K562 (cell line): Measurements from ENCODE around the gene NIPAL4. TPM values are rescaled to one million over a fixed set of nuclear protein-coding genes. Genes with fewer than 3 reads are reported as not detected.

Experiments used
- ATAC-seq: fragments of 200-7000 bp; cut with Tn5 transposase; 3 replicates; pipeline ENCODE4 v1.9.1; 2020; ENCODE audit warnings: moderate library complexity
- BruUV-seq: library from RNA; stranded (reverse); fragments of 400-500 nt; replicated peaks from 2 replicates; lab custom pipeline; 2021; lab: Mats Ljungman, UMichigan
- CTCF ChIA-PET: fragments of 300-600 bp; formaldehyde crosslinking; extraction: SDS; loops from one replicate; lab custom pipeline; 2021; ENCODE audit warnings: low intra/inter-chr PET ratio; lab: Yijun Ruan, JAX
- POLR2A ChIA-PET: fragments of 300-600, 350-650 bp; sonication (Branson Sonifier 250); formaldehyde crosslinking; extraction: SDS; loops from one replicate; lab custom pipeline; 2021; ENCODE audit warnings: antibody characterized with exemption, inconsistent platforms; lab: Yijun Ruan, JAX
- DNase-seq, 4 experiments: peaks; one replicate each; pipeline versions ENCODE4 v3.0.0 to v3.0.0-alpha.2; 2011 to 2018; ENCODE audit warnings: low spot score in 3 of 4, mixed read lengths in 3 of 4; ENCODE audit errors: extremely low read depth in 1 of 4
- FAIRE-seq: peaks from 2 replicates; lab custom pipeline; 2011; peaks lifted over from hg19 to GRCh38; lab: Jason Lieb, UNC
- H2AFZ ChIP-seq: 2 replicates; pipeline ENCODE4 v1.6.0; 2011; ENCODE audit warnings: low read depth, low read length, control low read depth, inconsistent platforms
- H3K27ac ChIP-seq: fragments of 200-600 bp; 3 replicates; pipeline ENCODE4 v1.8.0; 2011; ENCODE audit warnings: low read depth, mild to moderate bottlenecking, control low read depth, inconsistent platforms, low read length, moderate library complexity, mixed read lengths; ENCODE audit errors: extremely low read depth
- H3K27me3 ChIP-seq, 2 experiments: fragments of 300-600 bp in 1 of 2; 2 replicates in 1 of 2; 3 replicates in 1 of 2; pipeline versions ENCODE4 v1.6.0 to v1.8.0; 2011; ENCODE audit warnings: inconsistent platforms in 2 of 2, low read length in 2 of 2, mild to moderate bottlenecking in 1 of 2, mixed read lengths in 1 of 2, moderate library complexity in 1 of 2; ENCODE audit not compliant: control insufficient read depth in 2 of 2, insufficient read depth in 2 of 2
- H3K36me3 ChIP-seq: fragments of 300-600 bp; 3 replicates; pipeline ENCODE4 v1.8.0; 2011; ENCODE audit warnings: mild to moderate bottlenecking, low read length, inconsistent platforms; ENCODE audit not compliant: control insufficient read depth, insufficient read depth
- H3K4me1 ChIP-seq, 2 experiments: fragments of 200-600 bp in 1 of 2; replicated peaks in 1 of 2; 2 replicates in 1 of 2; 3 replicates in 1 of 2; pipeline versions ENCODE4 v1.5.1 to v1.8.0; 2011; ENCODE audit warnings: inconsistent platforms in 2 of 2, low read length in 2 of 2, mild to moderate bottlenecking in 1 of 2, mixed read lengths in 1 of 2, moderate library complexity in 1 of 2; ENCODE audit not compliant: control insufficient read depth in 2 of 2, insufficient read depth in 2 of 2
- H3K4me2 ChIP-seq: 2 replicates; pipeline ENCODE4 v1.6.1; 2011; ENCODE audit warnings: low read length, control low read depth, inconsistent platforms, mixed read lengths; ENCODE audit not compliant: insufficient read depth
- H3K4me3 ChIP-seq: fragments of 200-600 bp; sonication (generic), shearing (Covaris generic); 2 replicates; pipeline ENCODE4 v1.5.1; 2016; ENCODE audit warnings: control low read depth, inconsistent platforms
- H3K79me2 ChIP-seq: fragments of 200-600 bp; 3 replicates; pipeline ENCODE4 v1.8.0; 2011; ENCODE audit warnings: low read length, inconsistent platforms; ENCODE audit not compliant: control insufficient read depth, insufficient read depth
- H3K9ac ChIP-seq, 2 experiments: 2 replicates each; pipeline versions ENCODE4 v1.6.0 to v1.6.1; 2011; ENCODE audit warnings: low read depth in 2 of 2, low read length in 2 of 2, control low read depth in 1 of 2, inconsistent platforms in 1 of 2, mild to moderate bottlenecking in 1 of 2, mixed read lengths in 1 of 2; ENCODE audit not compliant: insufficient read depth in 1 of 2
- H3K9me1 ChIP-seq: one replicate; pipeline ENCODE4 v1.6.0; 2011; ENCODE audit warnings: inconsistent platforms, mild to moderate bottlenecking, low read length, moderate library complexity; ENCODE audit not compliant: control insufficient read depth, insufficient read depth
- H3K9me3 ChIP-seq: replicated peaks from 2 replicates; pipeline ENCODE4 v1.5.1; 2011; ENCODE audit warnings: low read depth, low read length, inconsistent platforms; ENCODE audit not compliant: control insufficient read depth, insufficient read depth
- H4K20me1 ChIP-seq: replicated peaks from 2 replicates; pipeline ENCODE4 v1.6.1; 2011; ENCODE audit warnings: low read length, inconsistent platforms, mixed read lengths; ENCODE audit not compliant: control insufficient read depth, insufficient read depth
- AFF4 ChIP-seq: sonication (generic); formaldehyde crosslinking; IDR thresholded peaks from 2 replicates; pipeline ENCODE4 v1.8.0; 2023; ENCODE audit warnings: mild to moderate bottlenecking, missing genetic modification reagents
- ASH1L ChIP-seq: fragments of 450-650 bp; IDR thresholded peaks from 2 replicates; pipeline ENCODE4 v1.6.1; 2018; ENCODE audit warnings: borderline replicate concordance, mild to moderate bottlenecking, low read depth; ENCODE audit not compliant: partially characterized antibody
- ATF6 ChIP-seq: sonication (generic); formaldehyde crosslinking; IDR thresholded peaks from 2 replicates; pipeline ENCODE4 v1.4.0; 2020; ENCODE audit warnings: mild to moderate bottlenecking, missing genetic modification reagents
- CHD2 ChIP-seq: IDR thresholded peaks from 2 replicates; pipeline ENCODE4 v1.6.1; 2011; ENCODE audit warnings: low read depth, low read length
- HMG20A ChIP-seq: fragments of 450-650 bp; formaldehyde crosslinking; conservative IDR thresholded peaks from 2 replicates; pipeline ENCODE4 v1.4.0; 2020; ENCODE audit warnings: mild to moderate bottlenecking, mixed read lengths
- RBM15 ChIP-seq: fragments of 200-400 bp; formaldehyde crosslinking; IDR thresholded peaks from 2 replicates; pipeline ENCODE4 v1.6.1; 2018; ENCODE audit warnings: mild to moderate bottlenecking, low read length, moderate library complexity; ENCODE audit not compliant: insufficient read depth
- ZBTB7A ChIP-seq: IDR thresholded peaks from 2 replicates; pipeline ENCODE4 v1.6.1; 2011; ENCODE audit warnings: low read depth, mild to moderate bottlenecking, low read length, moderate library complexity, borderline replicate concordance; ENCODE audit not compliant: control insufficient read depth
- ZNF23 ChIP-seq: fragments of 250-450 bp; sonication (Bioruptor Pico); IDR thresholded peaks from 2 replicates; pipeline ENCODE4 v1.4.0; 2020; ENCODE audit warnings: mild to moderate bottlenecking
- ZNF445 ChIP-seq: fragments of 250-450 bp; sonication (Bioruptor Pico); IDR thresholded peaks from 2 replicates; pipeline ENCODE4 v1.4.0; 2020; ENCODE audit warnings: low read depth, mild to moderate bottlenecking, moderate library complexity
- WGBS: fragments of 100-300 bp; shearing (Covaris generic); methylation state at CpG from one replicate; pipeline ENCODE4 v1.1.6; 2016; ENCODE audit warnings: low coverage, mixed read lengths; ENCODE audit not compliant: insufficient coverage; ENCODE audit errors: missing lambda C conversion rate; 5-methylcytosine and 5-hydroxymethylcytosine counted together
- in situ Hi-C: fragments of 300-500 bp; cut with MboI; formaldehyde crosslinking; loops from 4 replicates; pipeline ENCODE4 v1.15.0; 2018; ENCODE audit warnings: inconsistent platforms, mixed read lengths
- intact Hi-C: fragments of 100-400 bp; cut with micrococcal nuclease; formaldehyde crosslinking; loops from 2 replicates; pipeline ENCODE4 v1.14.2; 2022
- polyA plus RNA-seq, 8 experiments: library from polyadenylated mRNA; depleted of rRNA in 4 of 8; stranded (reverse) in 5 of 8; unstranded in 3 of 8; fragments of >200 nt; fragmentation: Nextera tagmentation in 2 of 8; fragmentation: Illumina TruSeq in 1 of 8; extraction: Ambion mirVana in 2 of 8; extraction: Trizol in 1 of 8; gene quantifications; 2 replicates each; pipeline versions ENCODE4 v1.2.1 to v1.2.3, GENCODE V29; 2011 to 2014; ENCODE audit warnings: inconsistent platforms in 1 of 8, missing spikeins in 1 of 8
- total RNA-seq, 7 experiments: library from RNA; depleted of rRNA in 6 of 7; stranded (reverse); fragments of >200 nt in 6 of 7; fragmentation: Illumina TruSeq in 2 of 7; extraction: Trizol in 2 of 7; gene quantifications; 2 replicates each; pipeline versions ENCODE4 v1.2.1 to v1.2.3, GENCODE V29; 2011 to 2021; ENCODE audit warnings: low replicate concordance in 1 of 7

The NIPAL4 gene
- total and polyA plus RNA-seq, 9 of the 15 experiments (the other 6 are each of a cell fraction or from before 2014, with no cell fraction given), result not detected

- in situ Hi-C loops, result no loop called here
- CTCF ChIA-PET, result no interaction called here
- TF ChIP-seq RBM15 (no peak), HMG20A (CRISPR knock-in tag) (no peak), ZBTB7A (no peak), ATF6 (CRISPR knock-in tag) (no peak), ASH1L (no peak), AFF4 (CRISPR knock-in tag) (no peak), CHD2 (no peak), ZNF23 (CRISPR knock-in tag) (no peak), ZNF445 (CRISPR knock-in tag) (no peak)
These were observed 38.0 kb downstream of the NIPAL4 start for GRCh38 chr5:157497875-157498611.

More at GRCh38 chr5:157497875-157498611, 38.0 kb downstream of the NIPAL4 start:
- ATAC-seq, result no peak
- H3K4me2 ChIP-seq, result no peak overlapping the region
- no peaks in the 10 kb centered on the region for H3K4me1 ChIP-seq
- H3K4me3 ChIP-seq, result no peak overlapping the region
- H3K27ac ChIP-seq, result no peak overlapping the region
- FAIRE-seq, result no peak
- H4K20me1 ChIP-seq, result no peaks in the 10 kb centered on the region
- H3K36me3 ChIP-seq, result no peaks in the 10 kb centered on the region
- no peak overlapping the region for H2AFZ ChIP-seq
- no TSS peak for BruUV-seq
- POLR2A ChIA-PET, result no interaction called here
- DNase-seq, result no peak
- H3K79me2 ChIP-seq, result no peaks in the 10 kb centered on the region
- H3K9me3 ChIP-seq, result no peaks in the 10 kb centered on the region
- H3K9me1 ChIP-seq, result no peaks in the 10 kb centered on the region
- H3K9ac ChIP-seq, result peak overlapping the region in 1 of 2 experiments; percentile 37; a peak in 1 of 4 replicates
- 43% methylated on average over 9 of the region's 10 CpGs for WGBS
- intact Hi-C loops, result no loop called here
- peaks cover 0 to under 1% of the 10 kb centered on the region in 2 experiments; a peak in 1 of 5 replicates for H3K27me3 ChIP-seq
